GM12878 (cell line): ENCODE results near the gene ZSCAN10.
"Not testable (repeated sequence)": the region's sequence is repeated elsewhere in the genome, so short reads cannot be mapped to it uniquely, and the experiment has no call there.

Experiments used
- ESRRA ChIP-seq: IDR thresholded peaks from 2 replicates; pipeline ENCODE4 v1.6.1; 2012; ENCODE audit warnings: mild to moderate bottlenecking, low read length, improper control_type of control experiment
- POLR2A ChIP-seq: IDR thresholded peaks from 2 replicates; pipeline ENCODE4 v1.6.1; 2011; ENCODE audit warnings: low read depth, mild to moderate bottlenecking, low read length
- TAF1 ChIP-seq: IDR thresholded peaks from 2 replicates; pipeline ENCODE4 v1.6.1; 2011; ENCODE audit warnings: mild to moderate bottlenecking, low read depth, low read length, borderline replicate concordance
- TF ChIP-seq, protein P1 (sequence below): IDR thresholded peaks from 2 replicates; pipeline ENCODE4 v1.6.1; 2012; ENCODE audit warnings: low read depth, low read length, improper control_type of control experiment

DNA sequence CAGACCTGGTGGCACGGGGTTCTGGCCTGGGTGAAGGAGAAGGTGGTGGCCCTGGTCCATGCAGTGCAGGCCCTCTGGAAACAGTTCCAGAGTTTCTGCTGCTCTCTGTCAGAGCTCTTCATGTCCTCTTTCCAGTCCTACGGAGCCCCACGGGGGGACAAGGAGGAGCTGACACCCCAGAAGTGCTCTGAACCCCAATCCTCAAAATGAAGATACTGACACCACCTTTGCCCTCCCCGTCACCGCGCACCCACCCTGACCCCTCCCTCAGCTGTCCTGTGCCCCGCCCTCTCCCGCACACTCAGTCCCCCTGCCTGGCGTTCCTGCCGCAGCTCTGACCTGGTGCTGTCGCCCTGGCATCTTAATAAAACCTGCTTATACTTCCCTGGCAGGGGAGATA is 29.9 kb downstream of the ZSCAN10 start:
- TF ChIP-seq TAF1, POLR2A, ESRRA: not testable (repeated sequence)
- TF ChIP-seq, protein P1, sequence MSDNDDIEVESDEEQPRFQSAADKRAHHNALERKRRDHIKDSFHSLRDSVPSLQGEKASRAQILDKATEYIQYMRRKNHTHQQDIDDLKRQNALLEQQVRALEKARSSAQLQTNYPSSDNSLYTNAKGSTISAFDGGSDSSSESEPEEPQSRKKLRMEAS: not testable (repeated sequence)
